H1 (cell line): ENCODE results near the gene ASL. TPM values are rescaled to one million over a fixed set of nuclear protein-coding genes. Genes with fewer than 3 reads are reported as not detected.

Experiments
- CTCF ChIA-PET: fragments of 300-600 bp; sonication (Branson Sonifier 250); formaldehyde crosslinking; loops from one replicate; lab custom pipeline; 2021; ENCODE audit not compliant: partially characterized antibody; lab: Charles Lee
- POLR2A ChIA-PET: fragments of 300-600 bp; sonication (Branson Sonifier 250); formaldehyde crosslinking; loops from one replicate; lab custom pipeline; 2021; ENCODE audit warnings: inconsistent platforms; ENCODE audit not compliant: partially characterized antibody; lab: Charles Lee
- DNase-seq, 2 experiments: peaks; one replicate each; pipeline versions ENCODE4 v3.0.0 to v3.0.0-alpha.2; 2010 to 2022; ENCODE audit warnings: low spot score in 2 of 2, low read depth in 1 of 2, mixed read lengths in 1 of 2
- FAIRE-seq: peaks from 2 replicates; lab custom pipeline; 2011; peaks lifted over from hg19 to GRCh38; lab: Jason Lieb, UNC
- H2AFZ ChIP-seq: 2 replicates; pipeline ENCODE4 v1.8.1; 2012; ENCODE audit warnings: low read length, inconsistent platforms
- H2AK5ac ChIP-seq: 2 replicates; pipeline ENCODE4 v1.6.1; 2013; ENCODE audit warnings: low read depth, low read length
- H2BK120ac ChIP-seq: replicated peaks from 2 replicates; pipeline ENCODE3; 2013; ENCODE audit warnings: low read depth, low read length, inconsistent platforms
- H2BK12ac ChIP-seq: 2 replicates; pipeline ENCODE4 v1.6.1; 2013; ENCODE audit warnings: low read depth, low read length
- H2BK15ac ChIP-seq: 2 replicates; pipeline ENCODE4 v1.6.1; 2013; ENCODE audit warnings: low read length
- H2BK20ac ChIP-seq: 2 replicates; pipeline ENCODE4 v1.6.1; 2013; ENCODE audit warnings: low read length
- H2BK5ac ChIP-seq: 2 replicates; pipeline ENCODE4 v1.6.1; 2013; ENCODE audit warnings: low read depth, low read length
- H3K14ac ChIP-seq: 2 replicates; pipeline ENCODE4 v1.6.1; 2013; ENCODE audit warnings: inconsistent platforms; ENCODE audit not compliant: insufficient read length
- H3K18ac ChIP-seq: 2 replicates; pipeline ENCODE4 v1.6.1; 2013; ENCODE audit warnings: low read length; ENCODE audit errors: extremely low read depth
- H3K23ac ChIP-seq: 2 replicates; pipeline ENCODE4 v1.6.1; 2013; ENCODE audit warnings: inconsistent platforms; ENCODE audit not compliant: insufficient read length
- H3K23me2 ChIP-seq: 2 replicates; pipeline ENCODE4 v1.6.1; 2013; ENCODE audit warnings: low read depth, low read length
- H3K27ac ChIP-seq: 2 replicates; pipeline ENCODE4 v1.6.1; 2011; ENCODE audit warnings: low read depth, low read length, inconsistent platforms
- H3K27me3 ChIP-seq, 4 experiments: replicated peaks in 1 of 4; 1 replicate in 1 of 4; 2 replicates in 3 of 4; pipeline versions ENCODE4 v1.6.1 to v1.8.1; 2011 to 2013; ENCODE audit warnings: low read length in 3 of 4, mild to moderate bottlenecking in 3 of 4, inconsistent platforms in 2 of 4, mixed read lengths in 2 of 4, moderate library complexity in 1 of 4; ENCODE audit not compliant: control insufficient read depth in 3 of 4, insufficient read depth in 3 of 4; ENCODE audit errors: extremely low read depth in 1 of 4
- H3K36me3 ChIP-seq, 4 experiments: 2 replicates each; pipeline versions ENCODE4 v1.6.1 to v1.8.1; 2011 to 2013; ENCODE audit warnings: mild to moderate bottlenecking in 4 of 4, low read length in 3 of 4, moderate library complexity in 2 of 4, control low read depth in 1 of 4, inconsistent platforms in 1 of 4; ENCODE audit not compliant: insufficient read depth in 4 of 4, control insufficient read depth in 2 of 4
- H3K4ac ChIP-seq: replicated peaks from 2 replicates; pipeline ENCODE3; 2013; ENCODE audit warnings: low read length, low read depth, mixed read lengths, inconsistent platforms; ENCODE audit not compliant: insufficient read length
- H3K4me1 ChIP-seq, 4 experiments: replicated peaks in 1 of 4; 1 replicate in 1 of 4; 2 replicates in 3 of 4; pipeline versions ENCODE4 v1.6.1 to v1.8.1; 2011 to 2013; ENCODE audit warnings: low read length in 3 of 4, inconsistent platforms in 2 of 4, mixed read lengths in 1 of 4; ENCODE audit not compliant: insufficient read depth in 4 of 4, control insufficient read depth in 3 of 4
- H3K4me2 ChIP-seq, 2 experiments: 2 replicates each; pipeline versions ENCODE4 v1.6.1 to v1.8.1; 2011 to 2013; ENCODE audit warnings: low read depth in 2 of 2, low read length in 2 of 2, control low read depth in 1 of 2, inconsistent platforms in 1 of 2, mild to moderate bottlenecking in 1 of 2; ENCODE audit not compliant: insufficient read depth in 1 of 2
- H3K4me3 ChIP-seq, 4 experiments: fragments of 200-600, 300-600 bp in 1 of 4; sonication (generic), shearing (Covaris generic), sonication (Bioruptor Twin) in 1 of 4; 2 replicates each; pipeline versions ENCODE4 v1.5.1 to v1.8.1; 2011 to 2016; ENCODE audit warnings: low read length in 4 of 4, low read depth in 3 of 4, control low read depth in 2 of 4, inconsistent platforms in 2 of 4, mild to moderate bottlenecking in 2 of 4, mixed read lengths in 1 of 4, moderate library complexity in 1 of 4; ENCODE audit not compliant: insufficient read depth in 2 of 4; ENCODE audit errors: extremely low read depth in 1 of 4
- H3K56ac ChIP-seq: replicated peaks from 2 replicates; pipeline ENCODE3; 2013; ENCODE audit warnings: low read depth, mild to moderate bottlenecking, mixed read lengths, low read length, inconsistent platforms; ENCODE audit not compliant: insufficient read length
- H3K79me1 ChIP-seq: 2 replicates; pipeline ENCODE4 v1.6.1; 2013; ENCODE audit warnings: low read depth, low read length, control low read depth
- H3K79me2 ChIP-seq, 2 experiments: 2 replicates each; pipeline versions ENCODE4 v1.6.1 to v1.8.1; 2012 to 2013; ENCODE audit warnings: low read length in 2 of 2, mild to moderate bottlenecking in 2 of 2, inconsistent platforms in 1 of 2; ENCODE audit not compliant: insufficient read depth in 2 of 2, control insufficient read depth in 1 of 2
- H3K9ac ChIP-seq, 4 experiments: replicated peaks in 1 of 4; 1 replicate in 1 of 4; 2 replicates in 3 of 4; pipeline versions ENCODE4 v1.6.1 to v1.8.1; 2011 to 2013; ENCODE audit warnings: low read depth in 3 of 4, low read length in 3 of 4, control low read depth in 2 of 4, mild to moderate bottlenecking in 2 of 4, moderate library complexity in 2 of 4, inconsistent platforms in 1 of 4; ENCODE audit errors: extremely low read depth in 1 of 4
- H3K9me3 ChIP-seq, 2 experiments: 2 replicates each; pipeline versions ENCODE4 v1.6.1 to v1.8.1; 2012 to 2013; ENCODE audit warnings: mild to moderate bottlenecking in 2 of 2, moderate library complexity in 2 of 2, control low read depth in 1 of 2, inconsistent platforms in 1 of 2, low read depth in 1 of 2, low read length in 1 of 2, mixed read lengths in 1 of 2; ENCODE audit not compliant: insufficient read depth in 2 of 2
- H4K20me1 ChIP-seq, 2 experiments: replicated peaks in 1 of 2; 2 replicates each; pipeline versions ENCODE3 to v1.8.1; 2011 to 2013; ENCODE audit warnings: inconsistent platforms in 2 of 2, low read length in 2 of 2, mild to moderate bottlenecking in 1 of 2; ENCODE audit not compliant: insufficient read depth in 2 of 2, control insufficient read depth in 1 of 2
- H4K5ac ChIP-seq: 2 replicates; pipeline ENCODE4 v1.6.1; 2013; ENCODE audit warnings: low read length, low read depth, mixed read lengths, inconsistent platforms; ENCODE audit not compliant: insufficient read length
- H4K8ac ChIP-seq: 2 replicates; pipeline ENCODE4 v1.8.0; 2013; ENCODE audit warnings: mild to moderate bottlenecking, moderate library complexity, low read length, inconsistent platforms; ENCODE audit not compliant: insufficient read depth; ENCODE audit errors: extremely low read depth
- H4K91ac ChIP-seq: replicated peaks from 2 replicates; pipeline ENCODE3; 2013; ENCODE audit warnings: low read length, mixed read lengths, inconsistent platforms; ENCODE audit not compliant: insufficient read length
- ASH2L ChIP-seq: fragments of 200-600, 300-600 bp; sonication (generic); IDR thresholded peaks from one replicate; pipeline ENCODE4 v1.7.1; 2017; ENCODE audit warnings: low read length
- FOSL1 ChIP-seq: IDR thresholded peaks from 2 replicates; pipeline ENCODE4 v1.6.1; 2011; ENCODE audit warnings: mild to moderate bottlenecking, low read depth, low read length, moderate library complexity; ENCODE audit not compliant: insufficient read depth
- HDAC6 ChIP-seq: IDR thresholded peaks from one replicate; pipeline ENCODE4 v1.7.1; 2012; ENCODE audit warnings: low read depth, mild to moderate bottlenecking, inconsistent platforms, low read length, moderate library complexity
- POLR2AphosphoS5 ChIP-seq: IDR thresholded peaks from 2 replicates; pipeline ENCODE4 v1.6.1; 2011; ENCODE audit warnings: low read depth, low read length
- RBBP5 ChIP-seq: IDR thresholded peaks from 2 replicates; pipeline ENCODE4 v1.7.1; 2012; ENCODE audit warnings: low read depth, mild to moderate bottlenecking, inconsistent platforms, low read length, moderate library complexity, borderline replicate concordance
- SIRT6 ChIP-seq: IDR thresholded peaks from one replicate; pipeline ENCODE4 v1.7.1; 2012; ENCODE audit warnings: low read length, inconsistent platforms
- SP1 ChIP-seq: IDR thresholded peaks from 2 replicates; pipeline ENCODE4 v1.6.1; 2011; ENCODE audit warnings: low read depth, low read length
- TEAD4 ChIP-seq: IDR thresholded peaks from 2 replicates; pipeline ENCODE4 v1.6.1; 2012; ENCODE audit warnings: low read depth, low read length, inconsistent platforms, mixed read lengths
- WGBS, 2 experiments: shearing (Covaris generic) in 1 of 2; methylation state at CpG; one replicate each; pipeline versions ENCODE4 v1.1.6 to v1.1.7; 2013 to 2015; ENCODE audit warnings: low lambda C conversion rate in 2 of 2, mixed read lengths in 2 of 2, inconsistent platforms in 1 of 2, low coverage in 1 of 2, missing lambda C conversion rate in 1 of 2; ENCODE audit not compliant: insufficient replicate concordance in 2 of 2, insufficient coverage in 1 of 2, insufficient read length in 1 of 2; ENCODE audit errors: extremely low coverage in 1 of 2, missing lambda C conversion rate in 1 of 2; 5-methylcytosine and 5-hydroxymethylcytosine counted together
- polyA plus RNA-seq, 7 experiments: library from polyadenylated mRNA; depleted of rRNA in 3 of 7; stranded (reverse) in 5 of 7; unstranded in 2 of 7; fragments of >200 nt in 5 of 7; fragments of 200-250 nt in 2 of 7; gene quantifications; 1 replicate in 5 of 7; 2 replicates in 1 of 7; 4 replicates in 1 of 7; pipeline versions ENCODE4 v1.2.1 to v1.2.3, GENCODE V29; 2011 to 2013; ENCODE audit warnings: missing spikeins in 2 of 7, mixed read lengths in 2 of 7
- total RNA-seq: library from RNA; stranded (reverse); fragmentation: NEBNext Ultra II Directional; extraction: Animal tissue kit (Norgen Biotek cat#: 25700); gene quantifications from 2 replicates; pipeline ENCODE4 v1.2.1, GENCODE V29; 2021
- TF ChIP-seq, protein P1 (sequence below): IDR thresholded peaks from 2 replicates; pipeline ENCODE4 v1.6.1; 2011; ENCODE audit warnings: low read depth, mild to moderate bottlenecking, low read length; ENCODE audit not compliant: insufficient read depth
- TF ChIP-seq, protein P2 (sequence below): IDR thresholded peaks from 2 replicates; pipeline ENCODE4 v1.6.1; 2012; ENCODE audit warnings: inconsistent platforms

Gene ASL
- total and polyA plus RNA-seq, 2 of the 8 experiments (the other 6 are each of a cell fraction or from before 2014, with no cell fraction given): 23.3 to 35.3 TPM

DNA sequence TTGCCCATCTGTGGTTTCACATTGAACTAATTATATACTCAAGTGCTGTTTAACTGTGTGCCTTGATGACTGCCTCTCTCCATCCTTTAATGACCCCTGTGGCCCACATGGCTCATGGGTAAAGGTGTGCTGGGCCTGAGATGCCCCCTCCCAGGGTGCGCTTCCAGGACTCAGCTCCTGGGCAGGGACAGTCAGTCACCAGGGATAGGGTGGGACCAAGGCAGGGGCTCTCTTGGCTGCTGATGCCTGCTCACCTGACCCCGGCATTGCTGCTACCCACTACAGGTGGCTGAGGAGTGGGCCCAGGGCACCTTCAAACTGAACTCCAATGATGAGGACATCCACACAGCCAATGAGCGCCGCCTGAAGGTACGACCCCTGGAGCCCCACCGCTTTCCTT lies 6.5 kb downstream of the ASL start:
- WGBS, 2 experiments: 94% methylated on average over 6 of the region's 6 CpGs; no CpG with 5 or more reads in 1 of the 2 experiments
- no peak overlapping the region for H2BK20ac ChIP-seq
- no peak overlapping the region for H2BK120ac ChIP-seq
- H3K9ac ChIP-seq: no peak overlapping the region
- H4K5ac ChIP-seq: no peak overlapping the region
- H3K18ac ChIP-seq: no peak overlapping the region
- H3K14ac ChIP-seq: no peak overlapping the region
- H3K36me3 ChIP-seq: peaks cover 0 to 8% (median 0%) of the 10 kb centered on the region in 4 experiments; a peak in 1 of 8 replicates
- H3K79me2 ChIP-seq: no peaks in the 10 kb centered on the region
- no peak overlapping the region for H2BK5ac ChIP-seq
- TF ChIP-seq SP1: no peak
- no peak for TF ChIP-seq HDAC6
- no peak for TF ChIP-seq FOSL1
- TF ChIP-seq TEAD4: no peak
- no peak for TF ChIP-seq POLR2AphosphoS5
- TF ChIP-seq, protein P1, sequence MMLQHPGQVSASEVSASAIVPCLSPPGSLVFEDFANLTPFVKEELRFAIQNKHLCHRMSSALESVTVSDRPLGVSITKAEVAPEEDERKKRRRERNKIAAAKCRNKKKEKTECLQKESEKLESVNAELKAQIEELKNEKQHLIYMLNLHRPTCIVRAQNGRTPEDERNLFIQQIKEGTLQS: no peak
- no peak for TF ChIP-seq SIRT6
- TF ChIP-seq, protein P2, sequence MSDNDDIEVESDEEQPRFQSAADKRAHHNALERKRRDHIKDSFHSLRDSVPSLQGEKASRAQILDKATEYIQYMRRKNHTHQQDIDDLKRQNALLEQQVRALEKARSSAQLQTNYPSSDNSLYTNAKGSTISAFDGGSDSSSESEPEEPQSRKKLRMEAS: no peak
- no peak for TF ChIP-seq RBBP5
- TF ChIP-seq ASH2L: no peak
- no peaks in the 10 kb centered on the region for H3K9me3 ChIP-seq
- H2AK5ac ChIP-seq: no peak overlapping the region
- no peak overlapping the region for H3K27ac ChIP-seq
- ChIA-PET CTCF (no interaction called here), POLR2A (interaction anchor here (0.8 to 1.3 kb wide), 2 partner anchors 13 to 33 kb away, joined by 3 read pairs; no protein-coding TSS in a partner anchor)
- no peaks in the 10 kb centered on the region for H3K23me2 ChIP-seq
- no peak overlapping the region for H2BK12ac ChIP-seq
- no peaks in the 10 kb centered on the region for H3K27me3 ChIP-seq
- no peak overlapping the region for H3K23ac ChIP-seq
- H3K4me2 ChIP-seq: no peak overlapping the region
- no peak overlapping the region for H4K91ac ChIP-seq
- peaks cover 2% of the 10 kb centered on the region; the same call in 1 of the 2 replicates for H3K79me1 ChIP-seq
- no peak for DNase-seq
- no peak overlapping the region for H2AFZ ChIP-seq
- no peak for FAIRE-seq
- no peaks in the 10 kb centered on the region for H3K4me1 ChIP-seq
- peaks cover 0 to 7% of the 10 kb centered on the region in 2 experiments for H4K20me1 ChIP-seq
- H3K4me3 ChIP-seq: no peak overlapping the region
- no peak overlapping the region for H2BK15ac ChIP-seq
- no peak overlapping the region for H3K56ac ChIP-seq
- no peak overlapping the region for H3K4ac ChIP-seq
- H4K8ac ChIP-seq: no peak overlapping the region
